HepG2 (cell line): ENCODE results near the gene PLEKHH3. TPM values are rescaled to one million over a fixed set of nuclear protein-coding genes. Genes with fewer than 3 reads are reported as not detected.

Experiments used
- ATAC-seq: fragments of 200-7000 bp; cut with Tn5 transposase; 3 replicates; pipeline ENCODE4 v1.9.1; 2020; ENCODE audit warnings: mild to moderate bottlenecking, moderate library complexity
- BruUV-seq: library from RNA; stranded (reverse); fragments of 400-500 nt; replicated peaks from 2 replicates; lab custom pipeline; 2021; lab: Mats Ljungman, UMichigan
- CTCF ChIA-PET: fragments of 300-600 bp; formaldehyde crosslinking; extraction: SDS; loops from one replicate; lab custom pipeline; 2021; ENCODE audit warnings: low total read pairs, inconsistent platforms, low intra/inter-chr PET ratio; lab: Yijun Ruan, JAX
- POLR2A ChIA-PET: fragments of 350-600 bp; sonication (Branson Sonifier 250); formaldehyde crosslinking; loops from one replicate; lab custom pipeline; 2020; ENCODE audit warnings: antibody characterized with exemption, inconsistent platforms; lab: Yijun Ruan, JAX
- DNase-seq: peaks from one replicate; pipeline ENCODE4 v3.0.0-alpha.2; 2015; ENCODE audit warnings: low spot score
- FAIRE-seq: peaks from 3 replicates; lab custom pipeline; 2011; peaks lifted over from hg19 to GRCh38; lab: Jason Lieb, UNC
- H2AFZ ChIP-seq: one replicate; pipeline ENCODE4 v1.6.1; 2011; ENCODE audit warnings: low read length, inconsistent platforms
- H3K27ac ChIP-seq: fragments of 300-600 bp; 3 replicates; pipeline ENCODE4 v1.8.0; 2011; ENCODE audit warnings: mixed run types, mild to moderate bottlenecking, mixed read lengths, low read length, inconsistent platforms; ENCODE audit not compliant: insufficient read depth; ENCODE audit errors: extremely low read length
- H3K27me3 ChIP-seq, 2 experiments: fragments of 200-600 bp in 1 of 2; 2 replicates in 1 of 2; 3 replicates in 1 of 2; pipeline versions ENCODE4 v1.6.0 to v1.8.0; 2011; ENCODE audit warnings: low read length in 2 of 2, mild to moderate bottlenecking in 2 of 2, moderate library complexity in 2 of 2, inconsistent platforms in 1 of 2; ENCODE audit not compliant: insufficient read depth in 2 of 2, control insufficient read depth in 1 of 2
- H3K36me3 ChIP-seq, 2 experiments: fragments of 200-600 bp in 1 of 2; replicated peaks in 1 of 2; 2 replicates in 1 of 2; 3 replicates in 1 of 2; pipeline versions ENCODE4 v1.5.1 to v1.8.0; 2011; ENCODE audit warnings: low read length in 2 of 2, inconsistent platforms in 1 of 2; ENCODE audit not compliant: insufficient read depth in 2 of 2, control insufficient read depth in 1 of 2
- H3K4me1 ChIP-seq: 2 replicates; pipeline ENCODE4 v1.5.1; 2012; ENCODE audit warnings: low read length, inconsistent platforms; ENCODE audit not compliant: insufficient read depth
- H3K4me2 ChIP-seq: 2 replicates; pipeline ENCODE4 v1.6.0; 2011; ENCODE audit warnings: low read depth, low read length, inconsistent platforms
- H3K4me3 ChIP-seq, 3 experiments: fragments of 200-600 bp in 1 of 3; sonication (generic), shearing (Covaris generic) in 1 of 3; replicated peaks in 1 of 3; 2 replicates each; pipeline ENCODE4 v1.5.1; 2011 to 2016; ENCODE audit warnings: low read length in 3 of 3, inconsistent platforms in 2 of 3, low read depth in 2 of 3, mild to moderate bottlenecking in 2 of 3, control low read depth in 1 of 3, mixed read lengths in 1 of 3; ENCODE audit not compliant: insufficient read depth in 1 of 3
- H3K79me2 ChIP-seq: one replicate; pipeline ENCODE4 v1.6.1; 2011; ENCODE audit warnings: low read length, inconsistent platforms; ENCODE audit not compliant: insufficient read depth
- H3K9ac ChIP-seq: 2 replicates; pipeline ENCODE4 v1.6.0; 2011; ENCODE audit warnings: mild to moderate bottlenecking, low read depth, low read length, inconsistent platforms; ENCODE audit not compliant: insufficient read depth
- H3K9me3 ChIP-seq: 2 replicates; pipeline ENCODE4 v1.5.1; 2012; ENCODE audit warnings: mild to moderate bottlenecking, low read length
- H4K20me1 ChIP-seq: 2 replicates; pipeline ENCODE4 v1.6.0; 2011; ENCODE audit warnings: inconsistent platforms, mild to moderate bottlenecking, low read length, moderate library complexity; ENCODE audit not compliant: insufficient read depth
- BORCS8-MEF2B ChIP-seq: sonication (generic); formaldehyde crosslinking; IDR thresholded peaks from 2 replicates; pipeline ENCODE4 v1.8.0; 2022; ENCODE audit warnings: mild to moderate bottlenecking, missing genetic modification reagents
- HMG20A ChIP-seq: IDR thresholded peaks from 2 replicates; pipeline ENCODE4 v1.6.1; 2016; ENCODE audit warnings: borderline replicate concordance
- HMGXB4 ChIP-seq, 2 experiments: sonication (generic) in 1 of 2; formaldehyde crosslinking in 1 of 2; IDR thresholded peaks; 2 replicates each; pipeline versions ENCODE4 v1.4.0 to v1.6.1; 2018 to 2020; ENCODE audit warnings: missing genetic modification reagents in 2 of 2, borderline replicate concordance in 1 of 2, low read depth in 1 of 2, mild to moderate bottlenecking in 1 of 2, missing biosample characterization in 1 of 2
- JDP2 ChIP-seq: sonication (generic); formaldehyde crosslinking; IDR thresholded peaks from 2 replicates; pipeline ENCODE4 v1.8.1; 2022; ENCODE audit warnings: missing genetic modification reagents, borderline replicate concordance
- KAT8 ChIP-seq: IDR thresholded peaks from 2 replicates; pipeline ENCODE4 v1.6.1; 2016; ENCODE audit warnings: missing genetic modification reagents, missing compliant biosample characterization
- KDM5A ChIP-seq: fragments of 200-600 bp; sonication (generic); IDR thresholded peaks from 2 replicates; pipeline ENCODE4 v1.7.0; 2018; ENCODE audit warnings: antibody characterized with exemption, mild to moderate bottlenecking, low read length, borderline replicate concordance
- NFE2L2 ChIP-seq: fragments of 150-350 bp; IDR thresholded peaks from 2 replicates; pipeline ENCODE4 v1.6.1; 2014; ENCODE audit warnings: low read length
- RFX1 ChIP-seq: fragments of 450-650 bp; IDR thresholded peaks from 2 replicates; pipeline ENCODE4 v1.6.1; 2017
- STAG1 ChIP-seq: sonication (generic); formaldehyde crosslinking; IDR thresholded peaks from 2 replicates; pipeline ENCODE4 v1.4.0; 2020; ENCODE audit warnings: missing genetic modification reagents
- TCF12 ChIP-seq, 2 experiments: fragments of 450-650 bp in 1 of 2; sonication (generic) in 1 of 2; formaldehyde crosslinking in 1 of 2; IDR thresholded peaks; 2 replicates each; pipeline versions ENCODE4 v1.6.1 to v1.8.0; 2017 to 2022; ENCODE audit warnings: antibody characterized with exemption in 1 of 2, mild to moderate bottlenecking in 1 of 2, missing genetic modification reagents in 1 of 2, moderate library complexity in 1 of 2
- TMF1 ChIP-seq: sonication (generic); formaldehyde crosslinking; IDR thresholded peaks from 2 replicates; pipeline ENCODE4 v1.8.1; 2022; ENCODE audit warnings: low read depth, missing genetic modification reagents
- ZBTB1 ChIP-seq: sonication (generic); formaldehyde crosslinking; IDR thresholded peaks from 2 replicates; pipeline ENCODE4 v1.4.0; 2020; ENCODE audit warnings: missing genetic modification reagents, borderline replicate concordance
- ZBTB25 ChIP-seq: IDR thresholded peaks from 2 replicates; pipeline ENCODE4 v1.6.1; 2018; ENCODE audit warnings: missing genetic modification reagents
- ZNF24 ChIP-seq: fragments of 450-650 bp; IDR thresholded peaks from 2 replicates; pipeline ENCODE4 v1.6.1; 2017; ENCODE audit warnings: antibody characterized with exemption, mild to moderate bottlenecking
- ZNF383 ChIP-seq: sonication (generic); formaldehyde crosslinking; IDR thresholded peaks from 2 replicates; pipeline ENCODE4 v1.4.0; 2020; ENCODE audit warnings: missing genetic modification reagents, mild to moderate bottlenecking, borderline replicate concordance
- ZNF430 ChIP-seq: sonication (generic); formaldehyde crosslinking; IDR thresholded peaks from 2 replicates; pipeline ENCODE4 v1.9.0; 2021; ENCODE audit warnings: mild to moderate bottlenecking, missing genetic modification reagents
- ZNF556 ChIP-seq: sonication (generic); formaldehyde crosslinking; IDR thresholded peaks from 2 replicates; pipeline ENCODE4 v1.4.0; 2020; ENCODE audit warnings: mild to moderate bottlenecking, missing genetic modification reagents, borderline replicate concordance
- WGBS: methylation state at CpG from one replicate; pipeline ENCODE4 v1.1.6; 2017; ENCODE audit warnings: low lambda C conversion rate; 5-methylcytosine and 5-hydroxymethylcytosine counted together
- in situ Hi-C: cut with HindIII; loops from 2 replicates; pipeline ENCODE4 v1.10.0; 2017; ENCODE audit warnings: low pct_unique_long_range_greater_than_20kb; ENCODE audit not compliant: extremely low pct_ligation_motif_present
- intact Hi-C: fragments of 100-400 bp; cut with micrococcal nuclease; formaldehyde crosslinking; loops from one replicate; pipeline ENCODE4 v1.10.0; 2022; ENCODE audit not compliant: unreplicated experiment
- polyA plus RNA-seq, 8 experiments: library from polyadenylated mRNA; depleted of rRNA in 3 of 8; stranded (reverse) in 7 of 8; unstranded in 1 of 8; fragments of >200 nt; fragmentation: Illumina TruSeq in 4 of 8; extraction: Trizol in 4 of 8; gene quantifications; 2 replicates each; pipeline versions ENCODE4 v1.2.1 to v1.2.3, GENCODE V29; 2011 to 2016; ENCODE audit warnings: low read depth in 4 of 8, missing spikeins in 1 of 8, mixed read lengths in 1 of 8; ENCODE audit not compliant: insufficient read depth in 1 of 8
- total RNA-seq, 5 experiments: library from RNA; depleted of rRNA; stranded (reverse); fragments of >200 nt; fragmentation: Illumina TruSeq; extraction: Trizol; gene quantifications; 2 replicates each; pipeline ENCODE4 v1.2.3, GENCODE V29; 2016; ENCODE audit warnings: low read depth in 1 of 5

Gene PLEKHH3
- total and polyA plus RNA-seq, 2 of the 13 experiments (the other 11 are each of a cell fraction or from before 2014, with no cell fraction given) = 6.0 to 19.9 TPM

GRCh38 chr17:42720996-42721583 is 44.3 kb upstream of the PLEKHH3 start (continued):
- TF ChIP-seq HMGXB4 (CRISPR knock-in tag; IDR thresholded peaks at IDR 0.05; ENCODE audit: borderline replicate concordance in 1 of 2, low read depth in 1 of 2) = peak in 1 of 2 experiments; percentile 70; a peak in 1 of 4 replicates
- 0 out of 2 replicates have a peak, but pooled peaks have one; percentile 38 for TF ChIP-seq KAT8
- peak; percentile 94 for TF ChIP-seq STAG1 (CRISPR knock-in tag)
- TF ChIP-seq KDM5A = peak; percentile 42; the same call in 1 of the 2 replicates
- TF ChIP-seq TCF12 (IDR thresholded peaks at IDR 0.05) = no peak
- TF ChIP-seq TCF12 (CRISPR knock-in tag; IDR thresholded peaks at IDR 0.05) = no peak

- ChIA-PET POLR2A (no interaction called here), CTCF (no interaction called here)
- H3K4me1 ChIP-seq = no peaks in the 10 kb centered on the region
- no peak overlapping the region for H3K4me2 ChIP-seq
- no peak overlapping the region for H3K27ac ChIP-seq
- FAIRE-seq (no peak), DNase-seq (no peak), ATAC-seq (no peak)
- in situ Hi-C loops (no loop called here), intact Hi-C loops (no loop called here)
- no peak overlapping the region for H3K9ac ChIP-seq
- no peaks in the 10 kb centered on the region for H4K20me1 ChIP-seq
- no peaks in the 10 kb centered on the region for H3K79me2 ChIP-seq
- TF ChIP-seq HMG20A (CRISPR knock-in tag) (no peak), ZNF24 (no peak), BORCS8-MEF2B (no peak), ZBTB1 (CRISPR knock-in tag) (no peak), TMF1 (CRISPR knock-in tag) (no peak), JDP2 (CRISPR knock-in tag) (no peak), ZNF383 (CRISPR knock-in tag) (no peak), ZNF556 (CRISPR knock-in tag) (no peak), RFX1 (no peak), NFE2L2 (no peak), ZBTB25 (no peak), ZNF430 (no peak)
- TF ChIP-seq, all 625 proteins: peak for 0
- Histone ChIP-seq H3K4me3 (no peak overlapping the region), H3K27me3 (no peaks in the 10 kb centered on the region), H3K9me3 (no peaks in the 10 kb centered on the region), H3K36me3 (peaks cover 29 to 55% of the 10 kb centered on the region in 2 experiments; a peak in 4 of 5 replicates), H2AFZ (no peak overlapping the region)
- 94% methylated on average over 2 of the region's 2 CpGs for WGBS
- no TSS peak for BruUV-seq
Observed at GRCh38 chr17:42709561-42709960, 32.8 kb upstream of the PLEKHH3 start.
